Transverse colon (tissue), 4 donors: ENCODE data around the gene ERICH2. TPM values are rescaled to one million over a fixed set of nuclear protein-coding genes. Genes with fewer than 3 reads are reported as not detected.

Experiments
- DNase-seq: peaks from one replicate; pipeline ENCODE4 v3.0.0-alpha.2; 2019
- H3K27ac ChIP-seq, 4 donors: fragments of 200-600 bp; sonication (generic); 2 replicates each; pipeline ENCODE4 v1.5.1; 2016 to 2018; ENCODE audit warnings: inconsistent platforms in 4 of 4
- H3K27me3 ChIP-seq: fragments of 200-600 bp; sonication (generic); 2 replicates; pipeline ENCODE4 v1.5.1; 2017; ENCODE audit warnings: inconsistent platforms
- H3K36me3 ChIP-seq, 4 donors: fragments of 200-600 bp; sonication (generic); 2 replicates each; pipeline ENCODE4 v1.5.1; 2017 to 2019; ENCODE audit warnings: inconsistent platforms in 4 of 4
- H3K4me1 ChIP-seq, 4 donors: fragments of 200-600 bp; sonication (generic); 2 replicates each; pipeline ENCODE4 v1.5.1; 2017 to 2020; ENCODE audit warnings: inconsistent platforms in 4 of 4
- H3K4me3 ChIP-seq, 4 donors: fragments of 200-600 bp; sonication (generic); 1 replicate in 1 of 4; 2 replicates in 3 of 4; pipeline versions ENCODE4 v1.5.1 to v1.6.1; 2017 to 2019; ENCODE audit warnings: inconsistent platforms in 4 of 4
- H3K9me3 ChIP-seq, 2 donors: fragments of 200-600 bp; sonication (generic); 2 replicates each; pipeline ENCODE4 v1.5.1; 2017 to 2019; ENCODE audit warnings: inconsistent platforms in 2 of 2
- CTCF ChIP-seq, 5 experiments: fragments of 200-600 bp in 3 of 5; fragments of 450-650 bp in 2 of 5; sonication (generic) in 3 of 5; IDR thresholded peaks; 1 replicate in 2 of 5; 2 replicates in 3 of 5; pipeline ENCODE4 v1.5.1; 2016 to 2017; ENCODE audit warnings: antibody characterized with exemption in 5 of 5, inconsistent platforms in 3 of 5, mild to moderate bottlenecking in 2 of 5, moderate library complexity in 1 of 5
- EP300 ChIP-seq: sonication (generic); formaldehyde crosslinking; IDR thresholded peaks from one replicate; pipeline ENCODE4 v1.6.1; 2017; ENCODE audit warnings: antibody characterized with exemption, low read depth
- POLR2A ChIP-seq: fragments of 450-650 bp; IDR thresholded peaks from one replicate; pipeline ENCODE4 v1.6.1; 2016; ENCODE audit warnings: antibody characterized with exemption, mild to moderate bottlenecking, moderate library complexity
- POLR2AphosphoS5 ChIP-seq, 3 donors: sonication (generic); formaldehyde crosslinking; IDR thresholded peaks; one replicate each; pipeline ENCODE4 v1.6.1; 2016; ENCODE audit warnings: antibody characterized with exemption in 3 of 3
- WGBS, 2 donors: methylation state at CpG; one replicate each; pipeline ENCODE4 v1.1.5; 2018; ENCODE audit warnings: low coverage in 1 of 2; 5-methylcytosine and 5-hydroxymethylcytosine counted together
- in situ Hi-C, 4 donors: fragments of 200-750 bp; cut with MboI; loops; one replicate each; pipeline versions ENCODE4 v1.15.0 to v1.15.1; 2017; ENCODE audit warnings: low sequenced_read_pairs in 3 of 4, low pct_ligation_motif_present in 1 of 4, low pct_unique_long_range_greater_than_20kb in 1 of 4
- intact Hi-C: fragments of 100-400 bp; cut with DNase I; formaldehyde crosslinking; loops from one replicate; pipeline ENCODE4 v1.15.1; 2023; ENCODE audit warnings: low total_unique reads
- total RNA-seq, 4 donors: library from RNA; depleted of rRNA; stranded (reverse); fragments of >200 nt; gene quantifications; one replicate each; pipeline ENCODE4 v1.1.0, GENCODE V29; 2016

The ERICH2 gene
- total RNA-seq, 4 donors from 2014 or later = not detected

DNA sequence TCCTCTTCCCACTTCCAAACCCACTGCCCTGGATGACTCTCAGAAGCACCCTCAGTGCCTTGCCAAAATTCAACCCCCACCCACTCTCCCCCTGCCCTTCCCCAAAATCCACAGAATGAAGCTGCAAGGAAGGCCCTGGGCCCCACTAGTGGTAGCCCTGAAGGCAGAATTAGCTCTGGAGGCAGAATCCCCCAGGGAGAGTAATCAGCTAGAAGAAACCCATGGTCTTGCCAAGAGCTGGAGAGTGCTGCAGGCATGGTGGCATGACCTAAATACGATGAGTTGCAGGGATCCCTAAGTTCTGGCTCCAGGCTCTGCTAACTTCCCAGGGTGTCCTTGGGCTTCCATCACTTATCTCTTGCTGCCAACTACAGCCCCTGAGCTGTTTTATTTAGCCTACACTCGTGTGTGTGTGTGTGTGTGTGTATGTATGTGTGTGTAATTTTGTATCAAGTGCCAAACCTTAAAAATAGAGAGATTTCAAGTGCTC lies 54.4 kb downstream of the ERICH2 start:
- WGBS, 2 donors = 50 to 64% methylated on average over 1 to 2 of the region's 2 CpGs
- in situ Hi-C loops (loop anchor here in 3 of 4 donors (25.0 kb wide), 2 partner anchors 112 to 412 kb away; partner anchors contain the start of gene SP5 (in 1 of the 3)), intact Hi-C loops (no loop called here)
- H3K27me3 ChIP-seq = peaks cover 89% of the 10 kb centered on the region
- H3K4me1 ChIP-seq = peaks cover 24 to 42% (median 39%) of the 10 kb centered on the region in 4 donors
- H3K36me3 ChIP-seq = no peaks in the 10 kb centered on the region
- TF ChIP-seq CTCF (IDR thresholded peaks at IDR 0.05) = no peak
- no peak for TF ChIP-seq EP300
- no peak for TF ChIP-seq POLR2AphosphoS5 (IDR thresholded peaks at IDR 0.05)
- no peak for TF ChIP-seq POLR2A
- no peak overlapping the region for H3K27ac ChIP-seq
- H3K4me3 ChIP-seq = no peak overlapping the region
- no peaks in the 10 kb centered on the region for H3K9me3 ChIP-seq
- DNase-seq = no peak

DNA sequence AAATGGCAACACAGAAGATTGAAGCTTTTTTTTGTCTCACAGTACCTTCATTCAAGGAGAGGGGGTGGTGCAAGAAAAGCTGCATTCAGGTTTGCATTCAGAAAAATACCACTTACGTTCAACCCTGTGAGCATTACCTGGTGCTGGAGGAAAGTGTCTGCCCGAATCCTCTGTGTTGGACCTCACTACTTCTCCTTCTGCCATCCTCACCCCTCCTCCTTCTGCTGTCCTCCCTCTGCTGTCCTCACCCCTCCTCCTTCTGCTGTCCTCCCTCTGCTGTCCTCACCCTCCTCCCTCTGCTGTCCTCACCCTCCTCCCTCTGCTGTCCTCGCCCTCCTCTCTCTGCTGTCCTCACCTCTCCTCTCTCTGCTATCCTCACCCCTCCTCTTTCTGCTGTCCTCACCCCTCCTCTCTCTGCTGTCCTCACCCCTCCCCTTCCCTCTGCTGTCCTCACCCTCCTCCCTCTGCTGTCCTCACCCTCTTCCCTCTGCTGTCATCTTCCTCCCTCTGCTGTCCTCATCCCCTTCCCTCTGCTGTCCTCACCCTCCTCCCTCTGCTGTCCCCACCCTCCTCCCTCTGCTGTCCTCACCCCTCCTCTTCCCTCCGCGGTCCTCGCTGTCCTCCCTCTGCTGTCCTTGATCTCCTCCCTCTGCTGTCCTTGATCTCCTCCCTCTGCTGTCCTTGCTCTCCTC lies 57.8 kb downstream of the ERICH2 start:
- Histone ChIP-seq H3K27ac (no peak overlapping the region), H3K27me3 (peaks cover 56% of the 10 kb centered on the region), H3K9me3 (no peaks in the 10 kb centered on the region), H3K36me3 (no peaks in the 10 kb centered on the region), H3K4me1 (peaks cover 4 to 10% (median 8%) of the 10 kb centered on the region in 4 donors), H3K4me3 (no peak overlapping the region)
- DNase-seq = no peak
- 65 to 80% methylated on average over 2 to 6 of the region's 6 CpGs for whole genome bisulfite sequencing, 2 donors
- TF ChIP-seq EP300 (no peak), POLR2AphosphoS5 (IDR thresholded peaks at IDR 0.05) (no peak), POLR2A (no peak), CTCF (IDR thresholded peaks at IDR 0.05) (no peak)
- intact Hi-C loops (no loop called here), in situ Hi-C loops (no loop called here)

GRCh38 chr2:170828533-170828916 lies 58.3 kb downstream of the ERICH2 start:
- in situ Hi-C loops (no loop called here), intact Hi-C loops (no loop called here)
- Histone ChIP-seq H3K4me1 (peaks cover 0 to 4% (median 3%) of the 10 kb centered on the region in 4 donors), H3K36me3 (no peaks in the 10 kb centered on the region), H3K27ac (no peak overlapping the region), H3K4me3 (no peak overlapping the region), H3K27me3 (peaks cover 51% of the 10 kb centered on the region), H3K9me3 (no peaks in the 10 kb centered on the region)
- no peak for DNase-seq
- 62 to 66% methylated on average over 5 of the region's 5 CpGs for WGBS, 2 donors
- TF ChIP-seq POLR2AphosphoS5 (IDR thresholded peaks at IDR 0.05) (no peak), CTCF (IDR thresholded peaks at IDR 0.05) (no peak), POLR2A (no peak), EP300 (no peak)

- TF ChIP-seq CTCF (IDR thresholded peaks at IDR 0.05) = no peak
- TF ChIP-seq EP300 = no peak
- no peak for TF ChIP-seq POLR2AphosphoS5 (IDR thresholded peaks at IDR 0.05)
- no peak for TF ChIP-seq POLR2A
- Histone ChIP-seq H3K4me3 (no peak overlapping the region), H3K36me3 (no peaks in the 10 kb centered on the region), H3K27ac (no peak overlapping the region), H3K27me3 (peaks cover 45% of the 10 kb centered on the region), H3K4me1 (no peaks in the 10 kb centered on the region), H3K9me3 (no peaks in the 10 kb centered on the region)
- DNase-seq = no peak
- in situ Hi-C loops = no loop called here
- 40 to 70% methylated on average over 1 to 2 of the region's 2 CpGs for WGBS, 2 donors
- intact Hi-C loops = no loop called here
Measured at GRCh38 chr2:170829036-170829435, 58.9 kb downstream of the ERICH2 start.
